Epidermal melanocyte (primary cell): Measurements from ENCODE around the gene MAML2.

ENCODE experiments used
- DNase-seq: peaks from one replicate; pipeline ENCODE4 v3.0.0; 2011; ENCODE audit warnings: low spot score; ENCODE audit not compliant: insufficient read length

Gene MAML2

GRCh38 chr11:96339706-96340554 is 3.1 kb downstream of the MAML2 start:
- no peak for DNase-seq

DNA sequence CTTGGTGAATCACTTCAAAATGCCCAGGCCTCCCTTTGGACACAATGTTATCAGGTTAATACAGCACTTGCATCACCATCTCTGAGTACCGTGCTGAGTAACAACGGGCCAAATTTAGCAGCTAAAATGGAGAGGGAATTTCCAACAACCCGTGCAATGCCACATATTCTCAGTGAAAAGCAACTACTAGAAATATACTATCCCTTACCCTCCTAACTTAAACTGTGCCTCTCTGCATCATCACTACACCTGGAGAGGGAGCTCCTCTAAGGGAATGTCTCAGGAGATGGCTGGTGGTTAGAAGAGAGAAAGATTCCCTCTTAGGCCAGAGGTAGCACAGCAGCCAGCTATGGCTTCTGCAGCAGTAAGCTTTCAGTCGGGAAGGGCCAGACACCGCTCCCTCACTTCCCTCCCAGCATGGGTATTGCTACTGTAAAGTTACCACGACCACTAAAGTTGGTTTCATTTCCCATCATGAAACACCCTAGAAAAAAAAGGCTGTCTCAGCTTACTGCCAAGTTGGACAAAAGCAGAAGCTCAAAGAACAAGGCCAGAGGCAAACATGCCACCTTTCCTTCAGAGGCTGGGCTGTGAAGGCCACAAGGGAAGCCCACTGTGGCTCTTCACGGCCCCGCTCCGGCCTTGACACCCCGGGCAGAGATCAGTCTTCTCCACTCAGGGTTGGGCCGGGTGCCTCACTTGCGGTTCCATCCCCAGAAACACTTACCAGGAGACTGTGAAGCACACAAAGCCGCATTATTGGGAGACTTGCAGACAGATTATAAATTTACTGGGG is 3.9 kb downstream of the MAML2 start:
- DNase-seq = no peak

DNA sequence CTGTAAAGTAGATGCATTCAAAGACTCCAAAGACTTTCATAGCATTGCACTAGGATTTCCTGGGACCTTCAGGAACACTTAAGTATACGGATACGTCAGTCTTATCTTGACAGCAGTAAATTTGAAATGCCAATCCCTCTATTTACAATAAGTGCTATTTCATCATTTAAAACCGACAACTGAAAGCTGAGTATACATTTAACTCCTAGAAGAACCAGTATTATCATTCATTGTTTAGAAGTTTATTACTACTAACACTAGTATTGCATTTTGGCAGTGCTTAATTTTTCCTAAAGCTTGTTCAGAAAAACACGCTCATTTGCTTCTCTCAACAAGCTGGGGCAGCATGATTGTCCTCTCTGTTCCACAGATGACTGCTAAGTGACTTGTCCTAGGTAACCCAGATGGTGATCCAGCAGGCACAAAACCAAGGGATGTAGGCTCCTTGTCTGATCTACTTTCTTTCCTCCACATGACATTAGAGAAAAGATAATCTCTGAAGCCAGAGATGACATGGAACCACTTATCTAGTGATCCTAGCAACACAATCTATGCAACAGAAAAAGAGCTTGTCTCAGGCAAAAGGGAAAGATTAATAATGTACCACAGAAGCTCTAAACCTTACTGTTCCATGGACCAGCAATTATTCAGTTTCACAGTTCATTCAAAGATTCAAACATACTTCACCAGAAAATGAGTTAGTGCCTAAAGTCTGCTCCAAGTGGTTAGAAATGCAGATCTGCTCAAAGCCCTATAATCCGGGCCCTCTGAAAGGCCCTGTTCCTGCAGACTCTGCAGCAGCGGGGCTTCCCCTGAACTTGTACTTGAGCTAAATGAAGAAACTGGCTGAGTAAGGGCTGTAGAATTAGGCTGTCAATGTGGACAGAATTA is 5.2 kb downstream of the MAML2 start:
- no peak for DNase-seq

GRCh38 chr11:96335388-96335787 is 7.6 kb downstream of the MAML2 start:
- no peak for DNase-seq

DNA sequence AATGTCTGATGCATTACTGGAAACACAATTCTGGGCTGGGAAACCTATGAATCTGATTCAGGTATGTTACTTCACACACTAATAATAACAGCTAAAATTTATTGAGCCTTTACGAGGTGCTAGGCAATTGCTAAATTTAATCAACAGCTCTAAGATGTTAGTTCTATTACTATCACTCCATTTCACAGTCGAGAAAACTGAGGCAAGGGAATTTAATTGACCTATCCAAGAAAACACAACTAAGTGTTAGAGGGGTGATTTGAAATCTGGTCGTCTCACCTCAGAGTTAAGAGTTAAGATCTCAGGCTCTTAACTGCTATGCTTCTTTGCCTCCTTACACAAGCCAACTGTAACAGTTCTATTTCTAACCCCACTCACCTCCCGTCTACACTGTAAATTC is 8.8 kb downstream of the MAML2 start:
- no peak for DNase-seq

GRCh38 chr11:96333191-96333719 is 9.7 kb downstream of the MAML2 start:
- DNase-seq = no peak

- DNase-seq = no peak
Measured at GRCh38 chr11:96332126-96332771, 10.7 kb downstream of the MAML2 start.

DNA sequence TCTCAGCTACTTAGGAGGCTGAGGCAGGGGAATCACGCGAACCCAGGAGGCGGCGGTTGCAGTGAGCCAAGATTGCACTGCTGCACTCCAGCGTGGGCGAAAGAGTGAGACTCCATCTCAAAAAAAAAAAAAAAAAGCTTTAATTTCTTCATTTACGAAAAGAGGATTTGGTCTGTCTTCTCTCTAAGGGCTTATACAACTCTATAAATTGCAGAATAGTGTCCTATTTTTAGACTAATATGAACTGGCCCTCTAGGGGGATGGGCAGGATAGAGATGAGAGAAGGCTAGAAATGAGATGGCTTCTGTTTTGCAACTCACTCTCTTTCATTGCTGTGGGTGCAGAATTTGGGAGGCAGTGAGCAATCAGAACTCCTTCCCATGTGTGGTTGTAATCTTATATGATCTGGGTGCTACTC is 11.3 kb downstream of the MAML2 start:
- DNase-seq = no peak

GRCh38 chr11:96330511-96330859 is 12.5 kb downstream of the MAML2 start:
- DNase-seq = no peak

GRCh38 chr11:96329855-96330510 is 13.0 kb downstream of the MAML2 start:
- DNase-seq = no peak

DNA sequence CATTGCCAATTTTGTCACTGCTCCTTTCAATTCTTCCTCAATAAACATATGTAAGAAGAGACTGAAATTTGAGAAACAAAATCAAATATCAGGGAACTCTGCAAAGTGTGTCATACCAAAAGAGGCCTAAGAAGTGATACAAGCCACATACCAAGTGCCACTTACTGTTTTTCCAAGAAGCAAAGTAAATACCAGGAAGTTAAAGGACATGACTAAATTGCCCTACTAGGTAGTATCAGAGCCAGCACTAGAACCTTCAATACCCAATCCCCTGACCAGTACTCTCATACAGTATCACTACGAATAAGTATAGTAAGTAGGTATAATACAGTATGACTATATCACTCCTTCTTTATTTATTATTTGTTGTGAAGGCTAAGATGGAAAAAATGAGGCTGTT is 13.6 kb downstream of the MAML2 start:
- DNase-seq = no peak

DNA sequence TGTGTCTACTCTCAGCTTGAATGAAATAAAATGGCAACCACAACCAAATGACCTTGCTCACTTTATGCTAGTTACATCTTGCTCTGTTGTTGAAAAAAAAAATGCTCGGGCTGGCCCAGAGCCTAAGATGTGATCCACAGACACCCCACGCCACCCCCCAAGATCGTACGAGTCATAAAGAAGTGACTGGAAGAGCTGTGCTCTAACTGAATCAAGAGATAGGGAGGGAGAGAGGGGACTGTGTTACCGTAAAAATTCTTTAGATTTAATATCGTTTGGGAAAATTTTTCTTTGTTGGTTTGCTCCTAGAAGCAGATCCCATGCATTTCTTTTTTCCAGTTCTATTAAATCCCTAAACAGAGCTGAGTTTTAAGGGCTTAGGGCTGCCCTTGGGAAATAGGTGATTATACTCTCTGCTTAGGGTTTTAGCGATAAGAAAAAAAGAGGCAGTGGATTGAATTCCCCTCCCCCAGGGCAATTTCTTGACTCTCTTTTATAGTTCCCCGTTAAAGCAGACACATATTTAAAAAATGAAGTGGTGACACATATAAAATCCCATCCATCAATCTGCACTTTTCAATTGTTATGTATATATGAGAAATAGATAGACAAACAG is 14.5 kb downstream of the MAML2 start:
- no peak for DNase-seq

DNA sequence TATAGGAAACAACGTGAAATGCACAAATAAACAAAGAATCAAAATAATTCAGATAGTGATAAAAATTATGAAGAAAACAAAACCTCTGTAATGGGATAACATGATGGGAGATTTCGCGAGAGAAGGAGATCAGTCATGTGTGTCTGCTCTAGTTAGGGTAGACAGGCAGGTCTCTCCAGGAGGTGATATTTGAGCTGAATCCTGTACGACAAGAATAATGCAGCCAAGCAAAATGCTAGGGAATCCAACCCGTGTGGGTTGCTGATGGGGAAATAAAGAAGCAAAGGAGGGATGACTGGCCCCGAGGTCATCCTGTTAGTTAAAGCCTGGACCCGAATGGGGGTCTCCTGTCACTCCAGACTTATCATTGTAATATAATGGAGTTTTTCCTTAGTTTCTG is 16.0 kb downstream of the MAML2 start:
- DNase-seq = no peak

DNA sequence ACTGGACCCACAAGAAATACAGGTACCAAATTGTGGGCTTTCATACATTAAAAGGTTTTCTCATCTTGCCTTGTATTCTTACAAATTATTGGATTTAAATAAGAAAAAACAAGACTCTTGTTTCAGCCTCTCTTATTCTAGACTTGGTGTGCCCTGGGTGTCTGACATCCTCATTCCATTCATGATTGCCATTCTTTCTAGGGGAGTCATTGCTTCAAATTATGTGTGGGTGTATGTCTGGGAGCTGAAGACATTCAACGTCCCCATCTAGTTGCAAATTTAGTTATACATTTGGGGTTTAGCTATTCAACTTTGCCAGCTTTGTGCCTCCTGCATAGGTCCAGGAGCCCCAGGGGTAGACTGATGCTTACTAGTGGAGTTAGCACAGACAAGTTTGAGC is 18.1 kb downstream of the MAML2 start:
- DNase-seq = no peak

GRCh38 chr11:96323642-96323985 is 19.4 kb downstream of the MAML2 start:
- no peak for DNase-seq

- no peak for DNase-seq
Measured at GRCh38 chr11:96322775-96323641, 20.0 kb downstream of the MAML2 start.

DNA sequence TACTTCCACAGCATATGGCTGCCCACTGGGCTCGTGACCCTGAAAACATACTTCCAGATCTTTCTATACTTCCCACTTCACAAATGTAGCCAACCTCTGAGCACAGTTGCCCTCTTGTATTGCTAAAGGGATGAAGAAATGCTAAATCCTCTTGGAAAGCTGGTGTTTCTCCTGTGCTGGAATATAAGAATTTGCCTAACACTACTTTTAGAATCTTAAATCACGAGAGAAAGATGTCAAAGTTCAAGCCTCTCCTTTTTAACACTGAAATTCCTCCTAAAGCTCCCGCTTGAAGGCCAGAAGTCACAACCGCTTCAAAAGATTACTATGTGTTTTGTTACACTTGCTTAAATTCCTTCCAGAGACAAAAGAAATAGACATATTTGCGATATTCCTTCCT is 21.9 kb downstream of the MAML2 start:
- no peak for DNase-seq

GRCh38 chr11:96319898-96320656 is 22.9 kb downstream of the MAML2 start:
- DNase-seq = no peak
